GM13976 (cell line): ENCODE data around the gene ATP13A4.

Experiments used
- DNase-seq: peaks from one replicate; pipeline ENCODE4 v3.0.0; 2012; ENCODE audit warnings: low spot score
- CTCF ChIP-seq: IDR thresholded peaks from 2 replicates; pipeline ENCODE4 v1.5.1; 2012; ENCODE audit warnings: borderline replicate concordance, mild to moderate bottlenecking; ENCODE audit not compliant: insufficient read depth; ENCODE audit errors: extremely low read depth, missing control alignments, control extremely low read depth
- in situ Hi-C: fragments of 300-500 bp; cut with MboI; formaldehyde crosslinking; loops from one replicate; pipeline ENCODE4 v1.12.0; 2022; ENCODE audit warnings: low sequenced_read_pairs, mixed read lengths, inconsistent platforms; ENCODE audit not compliant: unreplicated experiment

The ATP13A4 gene

DNA sequence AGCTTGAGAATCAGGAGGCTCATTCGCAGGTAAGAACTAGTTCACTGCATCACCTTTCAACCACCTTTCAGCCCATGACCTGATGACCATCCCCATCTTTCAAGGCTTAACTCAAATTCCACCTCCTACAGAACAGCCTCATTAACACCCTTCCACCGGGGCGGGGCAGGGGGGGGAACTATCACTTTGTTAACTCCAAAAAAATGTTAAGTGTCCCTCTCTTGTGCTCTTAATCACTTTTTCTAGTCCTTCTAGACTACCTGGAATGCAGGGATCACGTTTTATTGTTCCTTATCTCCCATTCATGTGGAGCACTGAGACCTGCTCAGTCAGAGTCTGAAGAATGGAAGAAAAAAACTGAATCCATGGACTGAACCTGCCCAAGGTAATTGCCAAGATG lies 51.8 kb downstream of the ATP13A4 start:
- in situ Hi-C loops, result no loop called here
- TF ChIP-seq CTCF, result no peak
- DNase-seq, result no peak

- no peak for TF ChIP-seq CTCF
- in situ Hi-C loops, result no loop called here
- DNase-seq, result no peak
Observed at GRCh38 chr3:193499801-193500485, 54.8 kb downstream of the ATP13A4 start.

GRCh38 chr3:193499136-193499770 lies 55.4 kb downstream of the ATP13A4 start:
- no peak for DNase-seq
- in situ Hi-C loops, result no loop called here
- TF ChIP-seq CTCF, result no peak

GRCh38 chr3:193498215-193498614 lies 56.5 kb downstream of the ATP13A4 start:
- DNase-seq, result no peak
- in situ Hi-C loops, result no loop called here
- no peak for TF ChIP-seq CTCF

- in situ Hi-C loops, result no loop called here
- no peak for DNase-seq
- no peak for TF ChIP-seq CTCF
Observed at GRCh38 chr3:193496658-193497057, 58.0 kb downstream of the ATP13A4 start.

- in situ Hi-C loops, result no loop called here
- no peak for DNase-seq
- TF ChIP-seq CTCF, result no peak
Observed at GRCh38 chr3:193491026-193491425, 63.7 kb downstream of the ATP13A4 start.
